PC-9 (cell line): ENCODE measurements around the gene CCNY. TPM values are rescaled to one million over a fixed set of nuclear protein-coding genes. Genes with fewer than 3 reads are reported as not detected.
"Not testable (repeated sequence)": the region's sequence is repeated elsewhere in the genome, so short reads cannot be mapped to it uniquely, and the experiment has no call there.

ENCODE experiments used
- BruUV-seq: library from RNA; stranded (reverse); fragments of 400-500 nt; replicated peaks from 2 replicates; lab custom pipeline; 2021; lab: Mats Ljungman, UMichigan
- CTCF ChIA-PET: fragments of 300-600 bp; sonication (Branson Sonifier 250); formaldehyde crosslinking; loops from one replicate; lab custom pipeline; 2022; ENCODE audit warnings: antibody characterized with exemption; lab: Charles Lee
- POLR2A ChIA-PET: fragments of 300-600 bp; sonication (Branson Sonifier 250); formaldehyde crosslinking; loops from one replicate; lab custom pipeline; 2022; ENCODE audit warnings: antibody characterized with exemption; ENCODE audit not compliant: unreplicated experiment; lab: Charles Lee
- DNase-seq, 2 experiments: peaks; one replicate each; pipeline versions ENCODE4 v3.0.0 to v3.0.0-alpha.2; 2015 to 2022; ENCODE audit warnings: mixed read lengths in 1 of 2
- H2AFZ ChIP-seq: fragments of 200-600 bp; sonication (generic); 2 replicates; pipeline ENCODE4 v1.8.1; 2017; ENCODE audit warnings: antibody characterized with exemption
- H3F3A ChIP-seq: fragments of 200-600 bp; sonication (generic); 2 replicates; pipeline ENCODE4 v1.8.1; 2017; ENCODE audit warnings: antibody characterized with exemption, mild to moderate bottlenecking, low read depth; ENCODE audit not compliant: insufficient read depth
- H3K27ac ChIP-seq: fragments of 200-600 bp; sonication (generic); 2 replicates; pipeline ENCODE4 v1.6.1; 2016; ENCODE audit warnings: mixed run types
- H3K27me3 ChIP-seq: fragments of 200-600 bp; sonication (generic); 2 replicates; pipeline ENCODE4 v1.6.1; 2016; ENCODE audit warnings: low read depth, mixed run types; ENCODE audit not compliant: insufficient read depth
- H3K36me3 ChIP-seq: fragments of 200-600 bp; sonication (generic); 2 replicates; pipeline ENCODE4 v1.6.1; 2016; ENCODE audit warnings: low read depth, mixed run types
- H3K4me1 ChIP-seq: fragments of 200-600 bp; sonication (generic); replicated peaks from 2 replicates; pipeline ENCODE4 v1.6.1; 2016; ENCODE audit warnings: mixed run types; ENCODE audit not compliant: insufficient read depth
- H3K4me2 ChIP-seq: fragments of 200-600 bp; sonication (generic); 2 replicates; pipeline ENCODE4 v1.6.1; 2017; ENCODE audit warnings: mixed run types
- H3K4me3 ChIP-seq: fragments of 200-600 bp; sonication (generic); 2 replicates; pipeline ENCODE4 v1.6.1; 2016; ENCODE audit warnings: mixed run types
- H3K79me2 ChIP-seq: fragments of 200-600 bp; sonication (generic); 2 replicates; pipeline ENCODE4 v1.6.1; 2017; ENCODE audit warnings: low read depth, mixed run types
- H3K9me2 ChIP-seq: fragments of 200-600 bp; sonication (generic); 2 replicates; pipeline ENCODE4 v1.8.1; 2017; ENCODE audit warnings: mild to moderate bottlenecking; ENCODE audit not compliant: insufficient read depth
- H3K9me3 ChIP-seq: fragments of 200-600 bp; sonication (generic); 2 replicates; pipeline ENCODE4 v1.8.1; 2016; ENCODE audit warnings: low read depth; ENCODE audit not compliant: insufficient read depth
- H4K20me1 ChIP-seq: fragments of 200-600 bp; sonication (generic); 2 replicates; pipeline ENCODE4 v1.8.1; 2017; ENCODE audit not compliant: insufficient read depth
- CTCF ChIP-seq: fragments of 200-600 bp; sonication (generic); conservative IDR thresholded peaks from 2 replicates; pipeline ENCODE4 v1.6.1; 2017; ENCODE audit warnings: mixed run types, antibody characterized with exemption, mild to moderate bottlenecking, moderate library complexity
- EZH2 ChIP-seq: fragments of 200-600 bp; sonication (generic); IDR thresholded peaks from 2 replicates; pipeline ENCODE4 v1.8.0; 2017; ENCODE audit warnings: antibody characterized with exemption, low read depth
- intact Hi-C: fragments of 100-400 bp; cut with micrococcal nuclease; formaldehyde crosslinking; loops from one replicate; pipeline ENCODE4 v1.10.0; 2022; ENCODE audit not compliant: unreplicated experiment
- total RNA-seq: library from RNA; stranded (reverse); gene quantifications from 2 replicates; pipeline ENCODE4 v1.2.3, GENCODE V29; 2021

The CCNY gene
- total RNA-seq, 1 experiment from 2014 or later: 69.5 TPM

- Histone ChIP-seq H3K4me3 (no peak overlapping the region), H3K27me3 (no peaks in the 10 kb centered on the region), H3K4me2 (no peak overlapping the region), H4K20me1 (peaks cover 18% of the 10 kb centered on the region), H3K36me3 (no peaks in the 10 kb centered on the region), H3K4me1 (no peaks in the 10 kb centered on the region), H3K79me2 (peaks cover 77% of the 10 kb centered on the region), H3K9me3 (no peaks in the 10 kb centered on the region), H3K9me2 (no peaks in the 10 kb centered on the region), H2AFZ (no peak overlapping the region), H3K27ac (no peak overlapping the region), H3F3A (no peaks in the 10 kb centered on the region)
- POLR2A ChIA-PET: no interaction called here
- intact Hi-C loops: no loop called here
- no TSS peak for BruUV-seq
- CTCF ChIA-PET: interaction anchor here (0.6 kb wide), 1 partner anchor 10 kb away, joined by 11 read pairs; no protein-coding TSS in a partner anchor
- TF ChIP-seq EZH2 (no peak), CTCF (no peak)
- DNase-seq: no peak
Observed at GRCh38 chr10:35353395-35353794, 17.1 kb downstream of the CCNY start.

- no peak overlapping the region for H3K27ac ChIP-seq
- H3K4me2 ChIP-seq: no peak overlapping the region
- H3K36me3 ChIP-seq: no peaks in the 10 kb centered on the region
- POLR2A ChIA-PET: no interaction called here
- no peaks in the 10 kb centered on the region for H3K9me2 ChIP-seq
- H3K27me3 ChIP-seq: no peaks in the 10 kb centered on the region
- peaks cover 76% of the 10 kb centered on the region for H3K79me2 ChIP-seq
- intact Hi-C loops: no loop called here
- no peak overlapping the region for H2AFZ ChIP-seq
- H3K9me3 ChIP-seq: no peaks in the 10 kb centered on the region
- no peak for DNase-seq
- H4K20me1 ChIP-seq: peaks cover 18% of the 10 kb centered on the region
- TF ChIP-seq EZH2: no peak
- no peak for TF ChIP-seq CTCF
- H3K4me3 ChIP-seq: no peak overlapping the region
- H3K4me1 ChIP-seq: no peaks in the 10 kb centered on the region
- BruUV-seq: no TSS peak
- H3F3A ChIP-seq: no peaks in the 10 kb centered on the region
- CTCF ChIA-PET: interaction anchor here (0.6 kb wide), 1 partner anchor 11 kb away, joined by 11 read pairs; no protein-coding TSS in a partner anchor
Observed at GRCh38 chr10:35353805-35354204, 17.5 kb downstream of the CCNY start.

GRCh38 chr10:35354257-35354656, 17.9 kb downstream of the CCNY start:
- not testable (repeated sequence) for H3K4me2 ChIP-seq

More at GRCh38 chr10:35354257-35354656, 17.9 kb downstream of the CCNY start:
- H2AFZ ChIP-seq, H3K27me3 ChIP-seq, H3F3A ChIP-seq, CTCF ChIA-PET, H3K9me3 ChIP-seq, BruUV-seq, H3K4me3 ChIP-seq, intact Hi-C loops, H3K36me3 ChIP-seq, H3K27ac ChIP-seq, DNase-seq, H3K4me1 ChIP-seq, H3K9me2 ChIP-seq: not testable (repeated sequence)
- Histone ChIP-seq H4K20me1 (peaks cover 18% of the 10 kb centered on the region), H3K79me2 (peaks cover 72% of the 10 kb centered on the region)
- POLR2A ChIA-PET: interaction anchor here (0.7 kb wide), 1 partner anchor 574 kb away, joined by 5 read pairs; no protein-coding TSS in a partner anchor
